ENCODE measurements around the gene MSGN1. TPM values are rescaled to one million over a fixed set of nuclear protein-coding genes. Genes with fewer than 3 reads are reported as not detected.

Gene MSGN1
- total and polyA plus RNA-seq, 2 of the 8 experiments (the other 6 are each of a cell fraction or from before 2014, with no cell fraction given): not detected

- Histone ChIP-seq H3K27ac (ENCODE audit: low read depth, low read length) (no peak overlapping the region), H2BK12ac (ENCODE audit: low read depth, low read length) (no peak overlapping the region), H3K14ac (ENCODE audit: insufficient read length) (no peak overlapping the region), H2AFZ (ENCODE audit: low read length) (no peak overlapping the region), H3K4me3 (ENCODE audit: extremely low read depth in 1 of 4, insufficient read depth in 2 of 4, low read depth in 3 of 4, low read length in 4 of 4) (no peak overlapping the region), H4K8ac (ENCODE audit: extremely low read depth, insufficient read depth, low read length) (no peak overlapping the region), H3K79me1 (ENCODE audit: low read depth, low read length) (no peaks in the 10 kb centered on the region), H2BK15ac (ENCODE audit: low read length) (no peak overlapping the region), H3K18ac (ENCODE audit: extremely low read depth, low read length) (no peak overlapping the region), H4K5ac (ENCODE audit: insufficient read length, low read depth, low read length) (no peak overlapping the region), H3K23me2 (ENCODE audit: low read depth, low read length) (no peaks in the 10 kb centered on the region), H2BK120ac (replicated peaks; ENCODE audit: low read depth, low read length) (no peak overlapping the region), H3K4me2 (ENCODE audit: insufficient read depth in 1 of 2, low read depth in 2 of 2, low read length in 2 of 2) (no peak overlapping the region), H3K36me3 (ENCODE audit: control insufficient read depth in 2 of 4, insufficient read depth in 4 of 4, low read length in 3 of 4) (no peaks in the 10 kb centered on the region), H4K91ac (replicated peaks; ENCODE audit: insufficient read length, low read length) (no peak overlapping the region), H4K20me1 (replicated peaks in 1 of 2; ENCODE audit: control insufficient read depth in 1 of 2, insufficient read depth in 2 of 2, low read length in 2 of 2) (no peaks in the 10 kb centered on the region), H2BK5ac (ENCODE audit: low read depth, low read length) (no peak overlapping the region), H2BK20ac (ENCODE audit: low read length) (no peak overlapping the region), H3K4me1 (replicated peaks in 1 of 4; ENCODE audit: control insufficient read depth in 3 of 4, insufficient read depth in 4 of 4, low read length in 3 of 4) (no peaks in the 10 kb centered on the region), H3K23ac (ENCODE audit: insufficient read length) (no peak overlapping the region), H3K56ac (replicated peaks; ENCODE audit: insufficient read length, low read depth, low read length) (no peak overlapping the region), H3K4ac (replicated peaks; ENCODE audit: insufficient read length, low read depth, low read length) (no peak overlapping the region), H2AK5ac (ENCODE audit: low read depth, low read length) (no peak overlapping the region), H3K9me3 (ENCODE audit: insufficient read depth in 2 of 2, low read depth in 1 of 2, low read length in 1 of 2) (no peaks in the 10 kb centered on the region), H3K27me3 (replicated peaks in 1 of 4; ENCODE audit: control insufficient read depth in 3 of 4, extremely low read depth in 1 of 4, insufficient read depth in 3 of 4, low read length in 3 of 4) (no peaks in the 10 kb centered on the region), H3K9ac (replicated peaks in 1 of 4; ENCODE audit: extremely low read depth in 1 of 4, low read depth in 3 of 4, low read length in 3 of 4) (no peak overlapping the region), H3K79me2 (ENCODE audit: control insufficient read depth in 1 of 2, insufficient read depth in 2 of 2, low read length in 2 of 2) (no peaks in the 10 kb centered on the region)
- ChIA-PET POLR2A (ENCODE audit: partially characterized antibody) (no interaction called here), CTCF (ENCODE audit: partially characterized antibody) (interaction anchor here (0.6 to 2.0 kb wide), 4 partner anchors 10 to 629 kb away, joined by 3 to 6 read pairs (median 4); no protein-coding TSS in a partner anchor)
- 92% methylated on average over 2 of the region's 2 CpGs; no CpG with 5 or more reads in 1 of the 2 experiments for WGBS, 2 experiments (ENCODE audit: extremely low coverage in 1 of 2, insufficient coverage in 1 of 2, insufficient read length in 1 of 2, insufficient replicate concordance in 2 of 2, low coverage in 1 of 2, low lambda C conversion rate in 2 of 2, missing lambda C conversion rate in 1 of 2)
- FAIRE-seq (no peak), DNase-seq (ENCODE audit: low read depth in 1 of 2, low spot score in 2 of 2) (no peak)
- TF ChIP-seq JUN (IDR thresholded peaks at IDR 0.05; ENCODE audit: low read depth, low read length): no peak
- TF ChIP-seq KDM5A (IDR thresholded peaks at IDR 0.05; ENCODE audit: low read length): no peak
- TF ChIP-seq GTF2F1 (IDR thresholded peaks at IDR 0.05; ENCODE audit: borderline replicate concordance, low read depth, low read length): no peak
- no peak for TF ChIP-seq HDAC6 (IDR thresholded peaks at IDR 0.05; ENCODE audit: low read depth, low read length)
- TF ChIP-seq PHF8 (conservative IDR thresholded peaks at IDR 0.05; ENCODE audit: low read depth, low read length): no peak
- TF ChIP-seq BRCA1 (IDR thresholded peaks at IDR 0.05; ENCODE audit: low read depth, low read length): no peak
- no peak for TF ChIP-seq NANOG (IDR thresholded peaks at IDR 0.05; ENCODE audit: insufficient read depth, low read depth, low read length, poor library complexity, severe bottlenecking)
- TF ChIP-seq ATF2 (IDR thresholded peaks at IDR 0.05; ENCODE audit: low read length): no peak
Observed at GRCh38 chr2:17839959-17840358, 23.7 kb downstream of the MSGN1 start.

Measured in H1 (cell line).